Measurements from ENCODE around the gene MINK1. TPM values are rescaled to one million over a fixed set of nuclear protein-coding genes. Genes with fewer than 3 reads are reported as not detected.

Gene MINK1
- total and polyA plus RNA-seq, 2 donors (not counting 1 experiment from before 2014, with no cell fraction given), result 109 to 160 TPM

- no peak overlapping the region for H3K27ac Mint-ChIP-seq
- Histone ChIP-seq H2AFZ (ENCODE audit: insufficient read depth, low read depth, low read length, poor library complexity, severe bottlenecking) (no peak overlapping the region), H3K79me2 (ENCODE audit: control insufficient read depth, insufficient read depth, low read length) (no peaks in the 10 kb centered on the region), H3K9me3 (ENCODE audit: control extremely low read depth in 1 of 3, control insufficient read depth in 2 of 3, insufficient read depth in 1 of 3, low read length in 2 of 3) (peaks cover 0 to 18% (median 0%) of the 10 kb centered on the region in 3 donors), H4K20me1 (ENCODE audit: control insufficient read depth, insufficient read depth, low read length, poor library complexity, severe bottlenecking) (peaks cover 8% of the 10 kb centered on the region), H3K36me3 (replicated peaks in 1 of 2; ENCODE audit: control extremely low read depth in 1 of 2, control insufficient read depth in 1 of 2, extremely low read depth in 1 of 2, insufficient read depth in 2 of 2, low read length in 1 of 2) (peaks cover 0 to 54% of the 10 kb centered on the region in 2 experiments), H3K27ac (ENCODE audit: low read length in 2 of 2) (no peak overlapping the region), H3K4me1 (ENCODE audit: control insufficient read depth in 2 of 2, insufficient read depth in 2 of 2, low read length in 2 of 2) (peaks cover 27 to 30% of the 10 kb centered on the region in 2 donors), H3K4me2 (replicated peaks; ENCODE audit: low read depth, low read length, poor library complexity, severe bottlenecking) (no peak overlapping the region), H3K9ac (ENCODE audit: low read length) (no peak overlapping the region), H3K4me3 (ENCODE audit: control extremely low read depth in 1 of 5, extremely low read depth in 1 of 5, insufficient read depth in 1 of 5, low read depth in 2 of 5, low read length in 4 of 5) (no peak overlapping the region), H3K27me3 (replicated peaks in 1 of 4; ENCODE audit: control extremely low read depth in 1 of 4, control insufficient read depth in 3 of 4, insufficient read depth in 4 of 4, low read length in 3 of 4) (peaks cover 0 to 21% (median 10%) of the 10 kb centered on the region in 4 experiments)
- intact Hi-C loops (cut with micrococcal nuclease), result no loop called here
- no peaks in the 10 kb centered on the region for H3K9me3 Mint-ChIP-seq (ENCODE audit: insufficient read depth)
- TF ChIP-seq CTCF (IDR thresholded peaks at IDR 0.05) (no peak), EZH2 (IDR thresholded peaks at IDR 0.05; ENCODE audit: borderline replicate concordance, insufficient read depth, low read depth, low read length, poor library complexity, severe bottlenecking) (no peak)
- no peaks in the 10 kb centered on the region for H3K27me3 Mint-ChIP-seq
- DNase-seq (peak; percentile 34), ATAC-seq (ENCODE audit: low read depth) (no peak)
- peaks cover 28% of the 10 kb centered on the region for H3K4me1 Mint-ChIP-seq
- ChIA-PET POLR2A (interaction anchor here (0.5 kb wide), 1 partner anchor 155 kb away, joined by 10 read pairs; no protein-coding TSS in a partner anchor), CTCF (no interaction called here)
- WGBS (ENCODE audit: insufficient coverage), result 97% methylated on average over 22 of the region's 27 CpGs
- no peak overlapping the region for H3K4me3 Mint-ChIP-seq
Measured at GRCh38 chr17:4896332-4897197, 63.4 kb downstream of the MINK1 start.

DNA sequence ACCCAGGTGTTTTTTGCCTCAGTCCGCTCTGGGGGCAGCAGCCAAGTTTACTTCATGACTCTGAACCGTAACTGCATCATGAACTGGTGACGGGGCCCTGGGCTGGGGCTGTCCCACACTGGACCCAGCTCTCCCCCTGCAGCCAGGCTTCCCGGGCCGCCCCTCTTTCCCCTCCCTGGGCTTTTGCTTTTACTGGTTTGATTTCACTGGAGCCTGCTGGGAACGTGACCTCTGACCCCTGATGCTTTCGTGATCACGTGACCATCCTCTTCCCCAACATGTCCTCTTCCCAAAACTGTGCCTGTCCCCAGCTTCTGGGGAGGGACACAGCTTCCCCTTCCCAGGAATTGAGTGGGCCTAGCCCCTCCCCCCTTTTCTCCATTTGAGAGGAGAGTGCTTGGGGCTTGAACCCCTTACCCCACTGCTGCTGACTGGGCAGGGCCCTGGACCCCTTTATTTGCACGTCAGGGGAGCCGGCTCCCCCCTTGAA is 64.1 kb downstream of the MINK1 start:
- Mint-ChIP-seq H3K4me3 (no peak overlapping the region), H3K4me1 (peaks cover 33% of the 10 kb centered on the region), H3K9me3 (ENCODE audit: insufficient read depth) (no peaks in the 10 kb centered on the region), H3K27ac (no peak overlapping the region), H3K27me3 (no peaks in the 10 kb centered on the region)
- Histone ChIP-seq H3K9me3 (ENCODE audit: control extremely low read depth in 1 of 3, control insufficient read depth in 2 of 3, insufficient read depth in 1 of 3, low read length in 2 of 3) (peaks cover 0 to 25% (median 0%) of the 10 kb centered on the region in 3 donors), H3K4me3 (ENCODE audit: control extremely low read depth in 1 of 5, extremely low read depth in 1 of 5, insufficient read depth in 1 of 5, low read depth in 2 of 5, low read length in 4 of 5) (no peak overlapping the region), H3K4me1 (ENCODE audit: control insufficient read depth in 2 of 2, insufficient read depth in 2 of 2, low read length in 2 of 2) (peaks cover 32 to 37% of the 10 kb centered on the region in 2 donors), H3K27ac (ENCODE audit: low read length in 2 of 2) (no peak overlapping the region), H3K27me3 (replicated peaks in 1 of 4; ENCODE audit: control extremely low read depth in 1 of 4, control insufficient read depth in 3 of 4, insufficient read depth in 4 of 4, low read length in 3 of 4) (peaks cover 0 to 22% (median 10%) of the 10 kb centered on the region in 4 experiments), H4K20me1 (ENCODE audit: control insufficient read depth, insufficient read depth, low read length, poor library complexity, severe bottlenecking) (peaks cover 7% of the 10 kb centered on the region), H3K4me2 (replicated peaks; ENCODE audit: low read depth, low read length, poor library complexity, severe bottlenecking) (no peak overlapping the region), H2AFZ (ENCODE audit: insufficient read depth, low read depth, low read length, poor library complexity, severe bottlenecking) (no peak overlapping the region), H3K9ac (ENCODE audit: low read length) (no peak overlapping the region), H3K36me3 (replicated peaks in 1 of 2; ENCODE audit: control extremely low read depth in 1 of 2, control insufficient read depth in 1 of 2, extremely low read depth in 1 of 2, insufficient read depth in 2 of 2, low read length in 1 of 2) (peaks cover 0 to 48% of the 10 kb centered on the region in 2 experiments), H3K79me2 (ENCODE audit: control insufficient read depth, insufficient read depth, low read length) (no peaks in the 10 kb centered on the region)
- TF ChIP-seq EZH2 (IDR thresholded peaks at IDR 0.05; ENCODE audit: borderline replicate concordance, insufficient read depth, low read depth, low read length, poor library complexity, severe bottlenecking), result no peak
- TF ChIP-seq CTCF (IDR thresholded peaks at IDR 0.05), result no peak
- DNase-seq, result peak; percentile 25
- WGBS (ENCODE audit: insufficient coverage), result over 99% methylated on average over 10 of the region's 10 CpGs
- CTCF ChIA-PET, result interaction anchor here (1.0 kb wide), 1 partner anchor 164 kb away, joined by 6 read pairs; no protein-coding TSS in a partner anchor
- POLR2A ChIA-PET, result no interaction called here
- intact Hi-C loops (cut with micrococcal nuclease), result no loop called here
- no peak for ATAC-seq (ENCODE audit: low read depth)
